ENCODE results near the gene AMMECR1L.
"Not testable (repeated sequence)": the region's sequence is repeated elsewhere in the genome, so short reads cannot be mapped to it uniquely, and the experiment has no call there.

DNA sequence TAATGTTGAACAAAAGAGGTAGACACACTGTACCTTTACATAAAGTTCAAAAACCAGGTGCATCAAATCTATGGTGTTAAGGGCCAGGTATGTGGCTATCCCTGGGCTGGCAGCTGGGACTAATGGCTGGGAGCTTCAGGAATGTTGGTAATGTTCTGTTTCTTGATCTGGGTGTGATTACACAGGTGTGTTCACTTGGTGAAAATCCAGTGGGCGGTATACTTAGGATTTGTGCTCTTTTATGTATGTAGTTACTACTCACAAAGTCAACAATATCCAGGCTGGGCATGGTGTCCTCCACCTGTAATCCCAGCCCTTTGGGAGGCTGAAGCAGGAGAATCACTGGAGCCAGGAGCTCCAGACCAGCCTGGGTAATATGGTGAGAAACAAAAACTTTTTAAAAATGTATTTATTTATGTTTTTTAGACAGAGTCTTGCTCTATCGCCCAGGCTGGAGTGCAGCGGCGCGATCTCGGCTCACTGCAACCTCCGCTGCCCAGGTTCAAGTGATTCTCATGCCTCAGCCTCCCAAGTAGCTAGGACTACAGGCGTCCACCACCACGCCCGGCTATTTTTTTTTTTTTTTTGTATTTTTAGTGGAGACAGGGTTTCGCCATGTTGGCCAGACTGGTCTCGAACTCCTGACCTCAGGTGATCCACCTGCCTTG lies 22.1 kb upstream of the AMMECR1L start:
- TF ChIP-seq RAD21 (conservative IDR thresholded peaks at IDR 0.05); EZH2 (IDR thresholded peaks at IDR 0.05; ENCODE audit: borderline replicate concordance, insufficient read depth, low read length, poor library complexity, severe bottlenecking); POLR2AphosphoS5 (IDR thresholded peaks at IDR 0.05); EP300 (conservative IDR thresholded peaks at IDR 0.05; ENCODE audit: poor library complexity, severe bottlenecking): not testable (repeated sequence)
